Muscle layer of duodenum (tissue), 2 donors: Measurements from ENCODE around the gene RELCH.

ENCODE experiments used
- H3K27ac ChIP-seq: one replicate; pipeline ENCODE4 v1.7.0; 2013; ENCODE audit warnings: mild to moderate bottlenecking, low read length
- H3K27me3 ChIP-seq: one replicate; pipeline ENCODE4 v1.7.0; 2013; ENCODE audit warnings: low read depth, mild to moderate bottlenecking, control low read depth, low read length
- H3K36me3 ChIP-seq, 2 donors: one replicate each; pipeline ENCODE4 v1.7.0; 2013; ENCODE audit warnings: low read length in 2 of 2, control low read depth in 1 of 2, mild to moderate bottlenecking in 1 of 2; ENCODE audit not compliant: insufficient read depth in 2 of 2, control insufficient read depth in 1 of 2
- H3K4me1 ChIP-seq, 2 donors: one replicate each; pipeline ENCODE4 v1.7.0; 2013; ENCODE audit warnings: low read length in 2 of 2, mild to moderate bottlenecking in 2 of 2, control low read depth in 1 of 2, moderate library complexity in 1 of 2; ENCODE audit not compliant: insufficient read depth in 2 of 2, control insufficient read depth in 1 of 2
- H3K4me3 ChIP-seq, 2 donors: one replicate each; pipeline ENCODE4 v1.7.0; 2013; ENCODE audit warnings: low read length in 2 of 2, low read depth in 1 of 2, mild to moderate bottlenecking in 1 of 2
- H3K9me3 ChIP-seq, 2 donors: one replicate each; pipeline ENCODE4 v1.7.0; 2013; ENCODE audit warnings: low read length in 2 of 2, control low read depth in 1 of 2, mild to moderate bottlenecking in 1 of 2; ENCODE audit not compliant: control insufficient read depth in 1 of 2
- donor health status: healthy.

The RELCH gene

DNA sequence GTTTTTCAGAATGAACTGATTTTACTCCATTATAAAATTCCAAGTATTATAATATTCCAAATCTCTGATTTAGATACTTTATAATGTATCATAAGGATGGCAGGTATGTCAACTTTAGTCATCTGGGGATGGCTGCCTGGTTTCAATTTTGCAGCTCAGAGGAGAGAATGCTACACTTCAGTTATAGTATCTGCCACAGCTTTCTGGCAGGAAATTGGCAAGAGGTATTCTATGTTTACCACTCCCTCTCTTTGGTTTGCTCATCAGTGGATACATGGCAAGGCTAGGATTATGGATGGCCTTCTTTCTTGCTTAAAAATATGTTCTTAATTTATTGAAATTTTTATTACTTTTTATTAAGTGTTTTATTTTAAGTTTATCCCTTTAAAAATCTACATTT is 71.0 kb downstream of the RELCH start:
- Histone ChIP-seq H3K36me3 (peaks cover 32 to 53% of the 10 kb centered on the region in 2 donors), H3K27ac (no peak overlapping the region), H3K27me3 (no peaks in the 10 kb centered on the region), H3K4me1 (no peaks in the 10 kb centered on the region), H3K4me3 (no peak overlapping the region), H3K9me3 (no peaks in the 10 kb centered on the region)

DNA sequence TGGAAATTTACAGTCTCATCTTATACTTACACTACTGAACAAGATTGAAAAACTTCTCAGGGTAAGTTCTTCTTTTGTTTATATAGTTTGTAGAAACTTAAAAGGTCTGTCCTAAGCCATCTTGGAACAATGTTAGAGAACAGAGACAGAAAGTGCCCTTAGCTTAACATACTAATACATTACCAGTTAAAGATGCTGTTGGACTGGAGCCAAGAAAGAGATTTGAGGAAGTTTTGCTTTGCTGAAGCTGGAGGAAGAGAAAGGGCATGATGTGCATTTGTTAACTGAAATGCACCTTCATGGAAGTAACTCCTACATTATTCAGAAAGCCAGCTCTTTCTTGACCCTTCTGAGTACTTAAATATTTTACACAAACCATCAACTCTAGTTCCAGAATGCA is 71.6 kb downstream of the RELCH start:
- peaks cover 32 to 53% of the 10 kb centered on the region in 2 donors for H3K36me3 ChIP-seq

DNA sequence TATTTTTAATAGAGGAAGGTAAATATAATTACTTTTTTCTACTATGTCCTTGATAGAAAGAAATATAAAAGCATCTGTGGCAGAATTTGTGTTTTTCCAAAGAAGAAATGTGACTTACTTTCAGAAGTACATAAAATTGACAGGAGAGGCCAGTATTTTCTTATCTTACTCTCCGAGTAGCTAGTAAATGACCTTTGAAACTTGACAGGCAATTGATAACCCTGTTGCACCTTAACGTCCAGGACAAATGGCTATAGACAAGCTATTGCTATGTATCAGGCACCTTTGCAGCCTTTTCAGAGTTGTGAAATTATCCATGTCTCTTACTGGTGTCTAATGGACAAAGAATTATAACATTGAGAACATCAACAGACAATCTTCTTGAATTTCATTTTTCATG is 75.0 kb downstream of the RELCH start:
- H3K4me3 ChIP-seq: no peak overlapping the region
- no peak overlapping the region for H3K27ac ChIP-seq
- no peaks in the 10 kb centered on the region for H3K9me3 ChIP-seq
- H3K4me1 ChIP-seq: no peaks in the 10 kb centered on the region
- peaks cover 41 to 56% of the 10 kb centered on the region in 2 donors for H3K36me3 ChIP-seq
- H3K27me3 ChIP-seq: no peaks in the 10 kb centered on the region

More for the DNA sequence above, 71.6 kb downstream of the RELCH start:
- no peaks in the 10 kb centered on the region for H3K27me3 ChIP-seq
- no peaks in the 10 kb centered on the region for H3K4me1 ChIP-seq
- H3K9me3 ChIP-seq: no peaks in the 10 kb centered on the region
- H3K27ac ChIP-seq: no peak overlapping the region
- H3K4me3 ChIP-seq: no peak overlapping the region

DNA sequence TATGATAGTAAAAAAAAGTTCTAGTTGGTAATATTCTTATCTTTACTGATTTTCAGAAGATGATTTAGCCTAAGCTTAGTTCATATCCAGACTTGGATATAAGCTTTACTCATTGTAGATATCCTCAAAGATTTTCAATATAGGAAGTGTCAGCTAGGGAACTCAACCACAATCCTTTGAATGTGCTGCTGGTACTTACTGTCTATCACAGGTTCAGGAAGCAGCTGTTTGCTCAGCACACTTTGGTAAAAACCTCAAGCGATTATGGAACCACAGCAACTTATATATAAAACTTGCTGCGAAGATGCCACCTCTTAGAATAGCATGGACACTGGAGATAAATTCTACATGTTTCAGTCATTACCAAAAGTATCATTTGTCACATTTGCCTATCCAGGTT is 77.9 kb downstream of the RELCH start:
- Histone ChIP-seq H3K4me3 (no peak overlapping the region), H3K27ac (no peak overlapping the region), H3K36me3 (peaks cover 30 to 48% of the 10 kb centered on the region in 2 donors), H3K4me1 (no peaks in the 10 kb centered on the region), H3K9me3 (no peaks in the 10 kb centered on the region), H3K27me3 (no peaks in the 10 kb centered on the region)

DNA sequence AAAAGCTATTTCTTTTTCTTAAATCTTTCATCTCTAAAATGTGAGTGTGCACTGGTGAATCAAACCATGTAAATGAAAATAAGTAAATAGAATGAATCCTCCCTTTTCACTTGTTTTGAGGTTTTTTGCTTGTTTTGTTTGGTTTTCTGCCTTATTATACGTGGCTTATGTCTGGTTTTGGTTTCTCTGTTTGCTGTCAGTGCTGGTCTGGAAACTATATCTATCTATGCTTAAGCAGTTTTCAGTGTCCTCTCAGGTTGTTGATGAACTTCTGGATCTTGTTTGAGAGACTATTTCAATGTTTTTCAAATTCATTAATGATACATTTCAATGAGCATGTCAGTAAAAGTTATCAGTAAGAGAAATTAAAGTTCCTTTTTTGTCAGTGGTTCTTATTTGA is 90.0 kb downstream of the RELCH start:
- no peak overlapping the region for H3K27ac ChIP-seq
- peaks cover 4 to 19% of the 10 kb centered on the region in 2 donors for H3K36me3 ChIP-seq

DNA sequence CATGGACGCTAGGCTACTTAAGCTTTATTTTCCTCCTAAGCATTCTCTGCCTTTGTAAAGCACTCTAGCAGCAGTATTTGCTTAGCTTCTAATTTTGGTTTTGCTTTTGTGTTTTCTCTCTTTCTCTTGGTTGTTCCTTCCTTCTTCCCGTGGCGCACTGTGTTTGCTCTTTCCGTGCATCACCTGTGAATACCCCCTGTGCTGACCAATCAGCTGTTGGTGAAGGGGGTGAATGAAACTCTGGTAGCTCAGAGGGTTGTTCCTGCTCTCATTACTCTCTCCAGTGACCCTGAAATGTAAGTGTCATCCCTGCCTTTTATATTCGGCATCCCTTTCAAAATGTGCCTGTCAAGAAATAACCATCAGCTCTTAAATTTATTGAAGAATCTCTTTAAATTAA is 92.5 kb downstream of the RELCH start:
- no peaks in the 10 kb centered on the region for H3K4me1 ChIP-seq
- H3K36me3 ChIP-seq: peaks cover 4 to 24% of the 10 kb centered on the region in 2 donors
- no peaks in the 10 kb centered on the region for H3K9me3 ChIP-seq
- H3K27me3 ChIP-seq: no peaks in the 10 kb centered on the region
- no peak overlapping the region for H3K27ac ChIP-seq
- no peak overlapping the region for H3K4me3 ChIP-seq

More for the DNA sequence above, 90.0 kb downstream of the RELCH start:
- Histone ChIP-seq H3K4me3 (no peak overlapping the region), H3K27me3 (no peaks in the 10 kb centered on the region), H3K9me3 (no peaks in the 10 kb centered on the region), H3K4me1 (no peaks in the 10 kb centered on the region)

DNA sequence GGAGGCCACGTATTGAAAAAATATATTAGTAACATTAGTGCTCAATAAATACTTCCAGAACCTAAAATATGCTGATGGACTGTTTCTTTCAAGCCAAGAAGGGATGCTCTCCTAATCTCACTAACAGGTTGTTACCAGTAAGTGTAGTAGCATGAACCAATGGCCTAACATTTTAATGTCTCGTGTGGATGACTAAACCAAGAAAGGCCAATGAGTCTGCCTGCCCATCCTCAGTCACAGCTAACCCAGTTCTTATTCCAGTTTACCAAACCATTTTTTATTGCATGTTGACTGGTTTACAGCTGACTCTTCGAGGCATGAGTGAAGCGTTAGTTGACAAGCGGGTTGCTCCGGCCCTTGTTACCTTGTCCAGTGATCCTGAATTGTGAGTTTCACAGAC is 93.0 kb downstream of the RELCH start:
- H3K4me1 ChIP-seq: no peaks in the 10 kb centered on the region
- H3K36me3 ChIP-seq: peaks cover 4 to 23% of the 10 kb centered on the region in 2 donors
- H3K27me3 ChIP-seq: no peaks in the 10 kb centered on the region
- no peak overlapping the region for H3K4me3 ChIP-seq
- no peaks in the 10 kb centered on the region for H3K9me3 ChIP-seq
- no peak overlapping the region for H3K27ac ChIP-seq

DNA sequence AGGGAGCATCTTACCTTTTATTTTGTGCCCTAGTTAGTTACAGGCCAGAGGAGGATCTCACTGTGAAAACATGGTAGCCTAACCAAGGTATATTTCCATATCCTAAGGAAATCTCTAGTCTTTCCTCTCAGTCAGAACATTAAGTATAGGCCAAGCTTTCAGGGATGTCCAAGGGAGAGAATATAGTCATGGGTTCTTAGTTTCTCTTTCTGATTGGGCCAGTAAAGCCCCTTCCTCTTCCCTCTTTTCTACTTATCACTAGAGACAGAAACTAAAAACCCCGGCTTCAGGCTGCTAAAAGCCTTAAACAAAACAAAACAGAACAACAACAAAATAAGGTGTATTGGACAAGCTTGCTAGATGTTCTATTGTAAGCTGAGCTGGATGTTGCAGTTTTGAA is 93.7 kb downstream of the RELCH start:
- no peak overlapping the region for H3K27ac ChIP-seq
- no peak overlapping the region for H3K4me3 ChIP-seq
- H3K36me3 ChIP-seq: peaks cover 4 to 28% of the 10 kb centered on the region in 2 donors

DNA sequence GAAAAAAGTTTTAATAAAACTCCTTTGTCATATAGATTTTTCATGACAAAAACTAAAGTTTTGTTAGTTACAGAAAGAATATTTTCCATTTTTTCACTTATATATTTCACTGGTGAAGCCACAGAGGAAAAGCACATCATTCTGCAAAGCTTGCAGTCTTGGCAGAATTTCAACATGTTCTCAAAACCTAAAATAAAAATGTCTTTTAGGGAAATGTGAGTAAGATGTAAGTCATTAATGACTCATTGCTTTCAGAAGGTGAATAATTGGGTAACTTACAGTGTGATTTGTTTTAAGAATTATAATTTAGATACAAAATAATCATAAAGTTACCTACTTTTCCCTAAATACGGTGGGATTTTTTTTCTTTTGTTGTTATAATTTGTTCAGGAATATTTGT is 94.6 kb downstream of the RELCH start:
- no peaks in the 10 kb centered on the region for H3K4me1 ChIP-seq
- H3K27ac ChIP-seq: no peak overlapping the region
- no peak overlapping the region for H3K4me3 ChIP-seq
- H3K9me3 ChIP-seq: no peaks in the 10 kb centered on the region
- H3K36me3 ChIP-seq: peaks cover 5 to 24% of the 10 kb centered on the region in 2 donors
- no peaks in the 10 kb centered on the region for H3K27me3 ChIP-seq

More for the DNA sequence above, 93.7 kb downstream of the RELCH start:
- no peaks in the 10 kb centered on the region for H3K4me1 ChIP-seq
- no peaks in the 10 kb centered on the region for H3K9me3 ChIP-seq
- no peaks in the 10 kb centered on the region for H3K27me3 ChIP-seq

DNA sequence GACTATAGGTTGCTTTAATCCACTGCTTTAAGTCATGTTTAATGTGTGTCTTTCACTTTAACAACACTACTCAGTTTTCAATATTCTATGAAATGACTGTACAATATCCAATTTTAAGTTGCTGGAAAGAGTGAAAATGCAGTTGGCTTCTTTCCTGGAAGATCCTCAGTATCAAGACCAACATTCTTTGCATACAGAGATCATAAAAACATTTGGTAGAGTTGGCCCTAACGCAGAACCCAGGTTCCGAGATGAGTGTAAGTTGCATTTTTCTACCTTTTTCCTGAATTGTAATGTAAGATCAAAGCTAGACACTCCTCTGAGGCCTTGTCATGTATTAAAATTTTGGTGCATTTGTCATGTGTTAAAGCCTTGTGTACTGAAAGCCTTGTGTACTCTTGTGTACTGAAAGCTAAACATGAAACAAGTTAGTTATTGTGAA is 95.2 kb downstream of the RELCH start:
- Histone ChIP-seq H3K4me1 (no peaks in the 10 kb centered on the region), H3K4me3 (no peak overlapping the region), H3K27me3 (no peaks in the 10 kb centered on the region), H3K27ac (no peak overlapping the region), H3K9me3 (no peaks in the 10 kb centered on the region), H3K36me3 (peaks cover 5 to 24% of the 10 kb centered on the region in 2 donors)

DNA sequence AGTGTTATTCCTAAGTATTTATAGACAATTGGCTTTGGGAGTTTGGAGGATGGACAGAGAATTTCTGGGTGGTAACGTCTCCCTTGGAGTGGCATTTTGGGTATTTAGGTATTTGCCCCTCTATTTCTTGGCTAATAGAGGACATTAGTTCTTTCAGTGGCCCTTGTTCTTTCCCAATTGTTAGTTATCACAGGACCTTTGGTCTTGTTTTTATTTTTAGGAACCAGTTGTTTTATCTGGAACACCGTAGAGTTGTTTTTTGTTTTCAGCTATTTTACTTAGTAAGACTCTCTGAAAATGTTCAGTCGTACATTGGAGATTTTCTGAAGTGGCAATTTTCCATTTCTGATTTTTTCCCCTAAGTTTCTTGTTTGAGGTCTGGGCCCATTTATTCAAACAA is 97.6 kb downstream of the RELCH start:
- Histone ChIP-seq H3K27me3 (no peaks in the 10 kb centered on the region), H3K4me1 (no peaks in the 10 kb centered on the region), H3K4me3 (no peak overlapping the region), H3K27ac (no peak overlapping the region), H3K9me3 (no peaks in the 10 kb centered on the region), H3K36me3 (peaks cover 5 to 28% of the 10 kb centered on the region in 2 donors)

DNA sequence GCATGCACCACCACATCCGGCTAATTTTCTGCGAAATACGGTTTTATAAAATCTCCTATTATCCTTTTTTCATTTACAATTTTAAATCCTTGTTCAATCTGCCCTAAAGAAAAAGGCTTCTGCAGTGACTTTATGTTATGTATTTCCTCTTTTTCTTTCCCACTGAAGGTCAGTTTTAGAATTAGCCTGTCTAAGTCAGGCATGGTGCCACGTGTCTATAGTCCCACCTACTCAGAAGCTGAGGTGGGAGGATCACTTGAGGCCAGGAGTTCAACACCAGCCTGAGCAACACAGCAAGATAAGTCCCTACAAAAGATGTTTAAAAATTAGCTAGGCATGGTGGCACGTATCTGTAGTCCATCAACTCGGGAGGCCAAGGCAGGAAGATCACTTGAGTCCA is 98.2 kb downstream of the RELCH start:
- Histone ChIP-seq H3K27ac (no peak overlapping the region), H3K4me3 (no peak overlapping the region), H3K9me3 (no peaks in the 10 kb centered on the region), H3K27me3 (no peaks in the 10 kb centered on the region), H3K36me3 (peaks cover 5 to 24% of the 10 kb centered on the region in 2 donors), H3K4me1 (no peaks in the 10 kb centered on the region)
